Kidney capillary endothelial cell (primary cell): ENCODE data around the gene ESF1.
"Not testable (repeated sequence)": the region's sequence is repeated elsewhere in the genome, so short reads cannot be mapped to it uniquely, and the experiment has no call there.

Experiments used
- DNase-seq: peaks from one replicate; pipeline ENCODE4 v3.0.0-alpha.2; 2018; ENCODE audit warnings: low spot score

The ESF1 gene

GRCh38 chr20:13738187-13738586, 46.5 kb downstream of the ESF1 start:
- DNase-seq: not testable (repeated sequence)

- no peak for DNase-seq
These were observed 48.1 kb downstream of the ESF1 start for GRCh38 chr20:13736436-13737191.

GRCh38 chr20:13735826-13736225, 48.9 kb downstream of the ESF1 start:
- no peak for DNase-seq

GRCh38 chr20:13723011-13723410, 61.7 kb downstream of the ESF1 start:
- no peak for DNase-seq

GRCh38 chr20:13718171-13718570, 66.5 kb downstream of the ESF1 start:
- no peak for DNase-seq

- DNase-seq: no peak
These were observed 67.1 kb downstream of the ESF1 start for GRCh38 chr20:13717631-13718044.

DNA sequence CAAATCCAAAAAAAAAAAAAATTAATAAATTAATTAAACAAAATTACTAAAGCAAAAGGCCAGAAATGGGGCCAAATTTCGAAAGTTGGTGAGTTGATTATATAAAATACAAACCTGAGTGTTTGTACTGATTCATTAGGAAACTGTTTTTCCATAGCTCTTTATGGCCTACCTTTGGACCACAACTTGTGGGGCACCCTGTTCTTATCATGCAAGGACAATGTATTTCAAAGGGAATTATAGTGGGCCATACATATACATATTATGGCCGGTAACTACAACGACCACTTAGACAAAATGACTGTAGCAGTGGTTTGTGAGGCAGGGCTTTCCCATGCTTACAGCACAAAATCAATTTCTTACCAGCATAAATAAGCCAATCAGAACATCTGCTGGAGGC, 69.5 kb downstream of the ESF1 start:
- no peak for DNase-seq

- no peak for DNase-seq
These were observed 76.5 kb downstream of the ESF1 start for GRCh38 chr20:13708234-13708633.

DNA sequence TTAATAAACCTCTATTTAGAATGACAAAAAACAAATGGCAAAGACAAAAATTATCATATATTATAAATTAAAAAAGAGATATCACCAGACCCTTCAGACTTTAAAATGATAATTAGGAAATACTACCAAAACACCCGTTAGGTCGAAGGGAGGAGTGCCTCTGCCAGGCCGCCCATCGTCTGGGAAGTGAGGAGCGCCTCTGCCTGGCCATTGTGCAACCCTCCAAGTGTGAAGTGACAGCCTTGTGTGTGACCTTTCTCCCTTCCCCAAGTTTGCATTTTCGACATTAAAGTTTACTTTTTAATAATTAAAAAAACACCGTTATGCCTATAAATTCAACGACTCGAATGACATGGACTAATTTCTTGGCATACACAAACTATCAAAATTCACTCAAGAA, 81.5 kb downstream of the ESF1 start:
- DNase-seq: no peak

- DNase-seq: no peak
These were observed 83.2 kb downstream of the ESF1 start for GRCh38 chr20:13701486-13701885.

- DNase-seq: no peak
These were observed 84.0 kb downstream of the ESF1 start for GRCh38 chr20:13700761-13701160.

GRCh38 chr20:13694420-13695150, 90.1 kb downstream of the ESF1 start:
- DNase-seq: no peak

DNA sequence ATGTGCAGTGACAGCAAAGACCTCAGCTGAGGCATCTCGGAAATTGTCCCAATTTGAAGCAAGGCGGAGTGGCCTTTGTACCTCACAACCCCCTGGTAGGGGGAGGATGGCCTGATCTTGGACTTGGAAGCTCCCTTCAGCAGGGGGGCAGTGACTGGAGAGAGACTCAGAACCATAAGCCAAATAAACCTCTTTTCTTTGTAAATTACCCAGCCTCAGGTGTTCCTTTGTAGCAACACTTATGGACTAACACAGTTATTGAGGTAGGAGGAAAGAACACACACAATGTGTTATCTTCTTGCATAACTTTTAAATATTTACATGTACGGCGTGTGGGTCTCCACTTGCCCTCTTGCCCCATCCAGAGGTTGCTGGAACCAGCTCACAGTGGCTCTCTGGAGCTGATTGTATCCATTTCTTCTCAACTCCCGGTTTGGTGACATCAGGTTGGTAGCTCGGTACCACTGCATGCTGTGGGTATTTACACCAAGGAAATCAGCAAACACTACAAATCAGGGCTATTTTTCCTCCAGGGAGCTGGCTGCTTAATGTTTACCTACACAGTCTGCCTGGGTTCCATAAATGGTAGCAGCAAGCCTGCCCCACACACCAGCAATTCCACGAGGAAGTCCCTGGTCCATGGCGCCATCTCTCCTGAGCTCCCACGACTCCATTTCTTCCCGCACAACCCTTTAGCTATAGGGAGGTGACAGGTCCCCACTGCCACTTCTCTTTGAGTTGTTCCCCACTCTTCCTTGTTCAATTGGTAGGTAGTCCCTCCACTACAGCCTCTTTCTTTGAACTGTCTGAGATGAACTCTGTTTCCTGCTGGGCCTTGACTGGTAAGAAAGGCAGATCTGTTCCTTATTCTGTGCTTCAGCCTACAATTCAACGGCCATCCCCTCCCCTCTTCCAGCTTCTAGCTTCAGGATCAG, 91.7 kb downstream of the ESF1 start:
- DNase-seq: no peak

GRCh38 chr20:13690943-13691342, 93.8 kb downstream of the ESF1 start:
- no peak for DNase-seq

DNA sequence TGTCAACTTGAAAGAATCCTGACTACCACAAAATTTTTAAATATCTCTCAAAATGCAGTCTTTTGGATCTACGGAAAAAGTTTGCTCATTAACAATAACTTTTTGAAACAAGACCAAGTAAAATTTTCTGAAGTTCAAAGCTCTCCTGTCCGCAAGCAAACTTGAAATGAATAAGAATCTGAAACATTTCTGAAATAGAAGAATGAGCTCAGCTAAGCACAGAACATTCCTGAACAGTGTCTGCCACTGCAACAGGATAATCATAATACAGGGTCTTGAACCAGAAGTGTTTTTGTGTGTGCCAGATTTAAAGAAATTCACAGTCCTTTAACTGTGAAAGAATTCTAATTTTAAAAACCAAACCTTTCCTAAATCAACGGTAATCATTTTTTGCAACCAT, 96.9 kb downstream of the ESF1 start:
- no peak for DNase-seq

DNA sequence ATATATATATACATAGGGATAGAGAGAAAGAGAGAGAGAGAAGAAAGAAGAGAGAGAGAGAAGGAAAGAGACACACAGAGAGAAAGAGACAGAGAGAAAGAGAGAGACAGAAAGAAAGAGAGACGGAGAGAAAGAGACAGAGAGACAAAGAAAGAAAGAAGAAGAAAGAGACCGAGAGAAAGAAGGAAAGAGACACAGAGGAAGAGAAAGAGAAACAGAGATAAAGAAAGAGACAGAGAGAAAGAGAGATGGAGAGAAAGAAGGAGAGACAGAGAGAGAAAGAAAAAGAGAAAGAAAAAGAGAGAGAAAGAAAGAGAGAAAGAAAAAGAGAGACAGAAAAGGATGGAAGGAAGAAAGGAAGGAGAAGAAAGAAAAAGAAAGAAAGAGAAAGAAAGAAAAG, 99.1 kb downstream of the ESF1 start:
- DNase-seq: no peak

GRCh38 chr20:13684566-13685222, 100.0 kb downstream of the ESF1 start:
- no peak for DNase-seq

DNA sequence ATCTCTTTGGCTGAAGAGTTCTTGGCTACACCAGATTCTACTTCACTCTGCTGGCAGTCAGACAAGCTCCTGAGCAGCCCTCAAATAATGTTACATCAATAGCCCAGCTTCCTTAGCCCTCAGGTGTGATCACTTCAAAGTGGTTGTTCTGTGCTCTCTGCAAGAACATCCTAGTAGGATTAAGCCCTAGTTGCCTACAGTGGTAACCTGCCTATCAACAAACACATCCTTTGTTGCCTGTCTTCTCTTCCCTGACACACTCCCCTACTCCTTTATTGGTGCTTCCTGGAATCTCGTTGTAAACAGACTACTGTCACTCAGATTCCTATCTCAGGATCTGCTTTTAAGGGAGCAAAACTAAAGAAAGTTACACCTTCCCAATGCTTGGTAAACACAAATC, 100.9 kb downstream of the ESF1 start:
- DNase-seq: no peak

- DNase-seq: no peak
These were observed 103.2 kb downstream of the ESF1 start for GRCh38 chr20:13681248-13682125.

- no peak for DNase-seq
These were observed 105.8 kb downstream of the ESF1 start for GRCh38 chr20:13678944-13679343.

- no peak for DNase-seq
These were observed 107.5 kb downstream of the ESF1 start for GRCh38 chr20:13677241-13677640.
